ENCODE data around the gene ITPKB.

DNA sequence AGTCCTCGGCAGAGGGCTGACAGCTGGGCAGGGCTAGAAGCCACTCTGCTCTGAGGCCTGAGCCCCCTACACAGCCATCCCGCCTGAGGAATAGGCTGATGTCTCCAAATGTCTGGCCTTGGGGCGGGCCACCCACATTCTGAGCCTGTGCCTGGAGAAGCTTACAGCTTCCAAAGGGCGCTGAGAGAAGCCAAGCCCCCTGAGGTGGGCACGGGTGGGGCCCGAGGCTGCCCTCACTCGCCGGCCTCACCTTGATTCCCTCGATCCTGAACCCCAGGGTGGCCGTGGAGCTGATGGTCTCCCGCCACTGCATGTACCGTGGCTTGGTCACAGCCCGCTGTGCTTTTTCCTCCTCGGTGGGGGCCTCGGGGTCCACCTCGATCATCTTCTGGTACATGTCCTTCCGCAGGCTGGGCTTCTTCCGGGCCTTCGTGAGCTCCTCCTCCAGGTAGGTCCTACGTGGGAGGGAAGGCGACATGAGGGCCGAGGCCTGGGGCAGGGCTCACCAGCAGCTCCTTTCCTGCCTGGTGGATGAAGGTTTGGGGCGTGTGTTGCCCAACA, 97.3 kb downstream of the ITPKB start:
- no peak for TF ChIP-seq POLR2AphosphoS5 (IDR thresholded peaks at IDR 0.05; ENCODE audit: low read depth, low read length)
- no peak for TF ChIP-seq POU2F2 (IDR thresholded peaks at IDR 0.05; ENCODE audit: low read depth, low read length)
- TF ChIP-seq POLR2A (IDR thresholded peaks at IDR 0.05; ENCODE audit: low read depth, low read length): no peak
- no peak for TF ChIP-seq TAF1 (IDR thresholded peaks at IDR 0.05; ENCODE audit: low read depth, low read length)

Data from GM12891 (cell line).